A549 (cell line): Measurements from ENCODE around the gene PSMB5. TPM values are rescaled to one million over a fixed set of nuclear protein-coding genes. Genes with fewer than 3 reads are reported as not detected.

Source experiments
- ATAC-seq, 2 experiments: fragments of 200-7000 bp in 1 of 2; fragments of >200 bp in 1 of 2; cut with Nextera tagmentation in 1 of 2; cut with Tn5 transposase in 1 of 2; 3 replicates each; pipeline versions ENCODE4 v1.8.0 to v1.9.1; 2018 to 2020; ENCODE audit warnings: mild to moderate bottlenecking in 1 of 2, moderate library complexity in 1 of 2
- CTCF ChIA-PET: fragments of 300-600 bp; sonication (Branson Sonifier 250); formaldehyde crosslinking; extraction: SDS; loops from one replicate; lab custom pipeline; 2021; ENCODE audit warnings: antibody characterized with exemption, inconsistent platforms; lab: Yijun Ruan, JAX
- POLR2A ChIA-PET: fragments of 350-600 bp; formaldehyde crosslinking; extraction: SDS; loops from one replicate; lab custom pipeline; 2021; ENCODE audit warnings: antibody characterized with exemption, inconsistent platforms; lab: Yijun Ruan, JAX
- DNase-seq, 2 experiments: peaks; one replicate each; pipeline versions ENCODE4 v3.0.0 to v3.0.0-alpha.2; 2011 to 2016; ENCODE audit warnings: low read depth in 1 of 2, low spot score in 1 of 2
- FAIRE-seq: peaks from 2 replicates; lab custom pipeline; 2011; peaks lifted over from hg19 to GRCh38; lab: Jason Lieb, UNC
- H3K27ac ChIP-seq, 2 experiments: fragments of >200 bp; sonication (Bioruptor Twin); formaldehyde crosslinking; 3 replicates each; pipeline ENCODE4 v1.5.1; 2016 to 2017
- H3K4me1 ChIP-seq: fragments of >200 bp; sonication (Bioruptor Twin); formaldehyde crosslinking; 3 replicates; pipeline ENCODE4 v1.6.1; 2016
- H3K4me2 ChIP-seq: fragments of >200 bp; sonication (Bioruptor Twin); formaldehyde crosslinking; 3 replicates; pipeline ENCODE4 v1.6.1; 2016
- H3K4me3 ChIP-seq: fragments of >200 bp; sonication (Bioruptor Twin); formaldehyde crosslinking; 3 replicates; pipeline ENCODE4 v1.5.1; 2016
- H3K9me3 ChIP-seq: fragments of >200 bp; sonication (Bioruptor Twin); formaldehyde crosslinking; 3 replicates; pipeline ENCODE4 v1.6.1; 2016
- BHLHE40 ChIP-seq: IDR thresholded peaks from 2 replicates; pipeline ENCODE4 v1.6.1; 2012; ENCODE audit warnings: low read depth, low read length, inconsistent platforms
- CEBPB ChIP-seq, 2 experiments: fragments of >200 bp in 1 of 2; sonication (Bioruptor Twin) in 1 of 2; formaldehyde crosslinking in 1 of 2; IDR thresholded peaks; 2 replicates each; pipeline ENCODE4 v1.6.1; 2012 to 2016
- CHD4 ChIP-seq: fragments of 200-600 bp; sonication (generic); IDR thresholded peaks from 2 replicates; pipeline ENCODE4 v1.6.1; 2016; ENCODE audit warnings: antibody characterized with exemption, mild to moderate bottlenecking, borderline replicate concordance
- CTCF ChIP-seq: fragments of >200 bp; sonication (Bioruptor Twin); formaldehyde crosslinking; IDR thresholded peaks from 3 replicates; pipeline ENCODE4 v1.5.1; 2016
- EHMT2 ChIP-seq: fragments of 200-600 bp; sonication (generic); IDR thresholded peaks from 2 replicates; pipeline ENCODE4 v1.6.1; 2016; ENCODE audit warnings: antibody characterized with exemption, low read depth, mild to moderate bottlenecking, moderate library complexity
- ESRRA ChIP-seq: fragments of 150-350 bp; IDR thresholded peaks from 2 replicates; pipeline ENCODE4 v1.6.1; 2014; ENCODE audit warnings: mild to moderate bottlenecking, low read length, borderline replicate concordance
- FOSB ChIP-seq: fragments of 250-450 bp; sonication (Bioruptor Pico); IDR thresholded peaks from 2 replicates; pipeline ENCODE4 v1.5.0; 2020; ENCODE audit warnings: mild to moderate bottlenecking, moderate library complexity
- HDAC2 ChIP-seq: fragments of 200-600 bp; sonication (generic); IDR thresholded peaks from 2 replicates; pipeline ENCODE4 v1.6.1; 2016
- HEYL ChIP-seq: fragments of 250-450 bp; sonication (Bioruptor Pico); IDR thresholded peaks from 2 replicates; pipeline ENCODE4 v1.8.0; 2021; ENCODE audit warnings: mild to moderate bottlenecking, moderate library complexity
- JUN ChIP-seq, 2 experiments: fragments of >200 bp; sonication (Bioruptor Twin); formaldehyde crosslinking; IDR thresholded peaks; 2 replicates in 1 of 2; 3 replicates in 1 of 2; pipeline ENCODE4 v1.6.1; 2016 to 2017
- KDM5A ChIP-seq: fragments of 200-600 bp; sonication (generic); IDR thresholded peaks from 2 replicates; pipeline ENCODE4 v1.6.1; 2016; ENCODE audit warnings: antibody characterized with exemption, mild to moderate bottlenecking
- MAFK ChIP-seq: fragments of 450-650 bp; IDR thresholded peaks from 2 replicates; pipeline ENCODE4 v1.6.1; 2014; ENCODE audit not compliant: partially characterized antibody
- MAX ChIP-seq: IDR thresholded peaks from 2 replicates; pipeline ENCODE4 v1.6.1; 2012
- MAZ ChIP-seq: fragments of 150-350 bp; IDR thresholded peaks from 2 replicates; pipeline ENCODE4 v1.6.1; 2014; ENCODE audit warnings: antibody characterized with exemption, low read depth, low read length, borderline replicate concordance
- MYC ChIP-seq: IDR thresholded peaks from 2 replicates; pipeline ENCODE4 v1.6.1; 2012; ENCODE audit warnings: mild to moderate bottlenecking, inconsistent platforms, low read length, improper control_type of control experiment, borderline replicate concordance
- NR3C1 ChIP-seq: fragments of >200 bp; sonication (Bioruptor Twin); formaldehyde crosslinking; IDR thresholded peaks from 3 replicates; pipeline ENCODE4 v1.6.1; 2017
- PBX3 ChIP-seq: IDR thresholded peaks from 2 replicates; pipeline ENCODE4 v1.6.1; 2012
- PHF8 ChIP-seq: fragments of 200-600 bp; sonication (generic); IDR thresholded peaks from 2 replicates; pipeline ENCODE4 v1.6.1; 2016; ENCODE audit warnings: low read depth, mild to moderate bottlenecking, antibody characterized with exemption, moderate library complexity, borderline replicate concordance
- POLR2A ChIP-seq: IDR thresholded peaks from 2 replicates; pipeline ENCODE4 v1.6.1; 2012; ENCODE audit warnings: mild to moderate bottlenecking, low read length
- RAD21 ChIP-seq, 2 experiments: fragments of >200 bp in 1 of 2; sonication (Bioruptor Twin) in 1 of 2; formaldehyde crosslinking in 1 of 2; IDR thresholded peaks in 1 of 2; conservative IDR thresholded peaks in 1 of 2; 2 replicates in 1 of 2; 3 replicates in 1 of 2; pipeline ENCODE4 v1.6.1; 2012 to 2018; ENCODE audit warnings: inconsistent platforms in 1 of 2
- SMC3 ChIP-seq: fragments of >200 bp; sonication (Bioruptor Twin); formaldehyde crosslinking; IDR thresholded peaks from 3 replicates; pipeline ENCODE4 v1.6.1; 2018; ENCODE audit warnings: inconsistent platforms
- SREBF2 ChIP-seq: fragments of 450-650 bp; IDR thresholded peaks from 2 replicates; pipeline ENCODE4 v1.6.1; 2014; ENCODE audit warnings: mild to moderate bottlenecking, moderate library complexity
- TFCP2L1 ChIP-seq: fragments of 250-450 bp; sonication (Bioruptor Pico); IDR thresholded peaks from 2 replicates; pipeline ENCODE4 v1.5.0; 2021; ENCODE audit warnings: mild to moderate bottlenecking
- ZC3H11A ChIP-seq: fragments of 450-650 bp; IDR thresholded peaks from 2 replicates; pipeline ENCODE4 v1.6.1; 2014; ENCODE audit warnings: antibody characterized with exemption, mild to moderate bottlenecking
- ZSCAN20 ChIP-seq: fragments of 250-450 bp; sonication (Bioruptor Pico); IDR thresholded peaks from 2 replicates; pipeline ENCODE4 v1.8.0; 2022; ENCODE audit warnings: mild to moderate bottlenecking, moderate library complexity
- WGBS: methylation state at CpG from one replicate; pipeline ENCODE4 v1.1.6; 2017; ENCODE audit errors: missing lambda C conversion rate; 5-methylcytosine and 5-hydroxymethylcytosine counted together
- polyA plus RNA-seq, 4 experiments: library from polyadenylated mRNA; depleted of rRNA in 3 of 4; stranded (reverse); fragments of >200 nt; fragmentation: RNase III in 1 of 4; extraction: RNeasy Plus Mini Kit Qiagen cat#74134 plus additional on column Dnase treatment in 1 of 4; gene quantifications; 2 replicates in 3 of 4; 3 replicates in 1 of 4; pipeline ENCODE4 v1.2.3, GENCODE V29; 2011 to 2017

The PSMB5 gene
- polyA plus RNA-seq, 2 of the 4 experiments (the other 2 are of a cell fraction): 283 to 365 TPM

GRCh38 chr14:22991852-22992251 lies 42.8 kb downstream of the PSMB5 start (continued):
- TF ChIP-seq HEYL (CRISPR knock-in tag): no peak
- no peak for TF ChIP-seq KDM5A

- H3K4me2 ChIP-seq: no peak overlapping the region
- H3K4me3 ChIP-seq: no peak overlapping the region
- H3K4me1 ChIP-seq: peaks cover 7% of the 10 kb centered on the region; the same call in 1 of the 3 replicates
- H3K9me3 ChIP-seq: no peaks in the 10 kb centered on the region
- no peak for ATAC-seq
- TF ChIP-seq BHLHE40 (no peak), JUN (IDR thresholded peaks at IDR 0.05) (no peak), ESRRA (no peak), ZSCAN20 (CRISPR knock-in tag) (no peak), FOSB (CRISPR knock-in tag) (no peak), SREBF2 (no peak), NR3C1 (no peak), MAZ (no peak), TFCP2L1 (no peak), EHMT2 (no peak), ZC3H11A (no peak)
- 84% methylated on average over 8 of the region's 8 CpGs for WGBS
- POLR2A ChIA-PET: interaction anchor here (1.1 to 1.5 kb wide), 4 partner anchors 9 to 75 kb away, joined by 3 to 20 read pairs (median 7); partner anchors contain the start of genes CDH24 and HAUS4
- DNase-seq: no peak
- no peak for FAIRE-seq
- CTCF ChIA-PET: interaction anchor here (0.6 to 34.0 kb wide), 30 partner anchors 7 to 432 kb away, joined by 3 to 1206 read pairs (median 10); partner anchors contain the start of genes CDH24, HAUS4, PSMB11 and PSMB5
- no peak overlapping the region for H3K27ac ChIP-seq
These were observed 47.4 kb downstream of the PSMB5 start for GRCh38 chr14:22987291-22987690.

- Histone ChIP-seq H3K27ac (no peak overlapping the region), H3K4me3 (no peak overlapping the region), H3K4me1 (peaks cover 7% of the 10 kb centered on the region; the same call in 1 of the 3 replicates), H3K9me3 (no peaks in the 10 kb centered on the region), H3K4me2 (no peak overlapping the region)
- CTCF ChIA-PET: interaction anchor here (0.6 to 34.0 kb wide), 36 partner anchors 7 to 431 kb away, joined by 3 to 1206 read pairs (median 10); partner anchors contain the start of genes ACIN1, CDH24, HAUS4 and PRMT5
- no peak for FAIRE-seq
- peak; percentile 78 to 88 for DNase-seq
- peak; percentile 51 to 59; a peak in 4 of 6 replicates for ATAC-seq
- TF ChIP-seq CTCF (peak; percentile 91), SMC3 (peak; percentile 84), RAD21 (conservative IDR thresholded peaks at IDR 0.05 in 1 of 2, IDR thresholded peaks at IDR 0.05 in 1 of 2) (peak; percentile 82 to 93), HDAC2 (no peak), CEBPB (IDR thresholded peaks at IDR 0.05) (no peak), CHD4 (no peak)
- TF ChIP-seq, all 56 proteins: peak for 3
- POLR2A ChIA-PET: interaction anchor here (0.6 to 1.6 kb wide), 7 partner anchors 9 to 75 kb away, joined by 3 to 20 read pairs (median 7); partner anchors contain the start of genes CDH24, HAUS4 and PRMT5
- WGBS: 18% methylated on average over 5 of the region's 5 CpGs
These were observed 48.1 kb downstream of the PSMB5 start for GRCh38 chr14:22986508-22987054.

- no peak for FAIRE-seq
- ATAC-seq: no peak
- DNase-seq: no peak
- no peak for TF ChIP-seq PBX3
- no peak for TF ChIP-seq MYC
- TF ChIP-seq POLR2A: no peak
- TF ChIP-seq MAFK: no peak
- TF ChIP-seq MAX: no peak
- no peak for TF ChIP-seq TFCP2L1
- TF ChIP-seq PHF8: no peak
- 32% methylated on average over 2 of the region's 2 CpGs for WGBS
- Histone ChIP-seq H3K9me3 (no peaks in the 10 kb centered on the region), H3K4me1 (peaks cover 7% of the 10 kb centered on the region; the same call in 1 of the 3 replicates), H3K4me3 (no peak overlapping the region), H3K4me2 (no peak overlapping the region), H3K27ac (no peak overlapping the region)
- POLR2A ChIA-PET: interaction anchor here (1.1 to 1.6 kb wide), 6 partner anchors 8 to 76 kb away, joined by 3 to 20 read pairs (median 8); partner anchors contain the start of genes CDH24 and HAUS4
- CTCF ChIA-PET: interaction anchor here (0.6 to 34.0 kb wide), 36 partner anchors 8 to 430 kb away, joined by 3 to 1206 read pairs (median 10); partner anchors contain the start of genes ACIN1, CDH24, HAUS4 and PRMT5
These were observed 48.7 kb downstream of the PSMB5 start for GRCh38 chr14:22985894-22986507.
